Measurements from ENCODE around the gene OPN1SW.

Gene OPN1SW

DNA sequence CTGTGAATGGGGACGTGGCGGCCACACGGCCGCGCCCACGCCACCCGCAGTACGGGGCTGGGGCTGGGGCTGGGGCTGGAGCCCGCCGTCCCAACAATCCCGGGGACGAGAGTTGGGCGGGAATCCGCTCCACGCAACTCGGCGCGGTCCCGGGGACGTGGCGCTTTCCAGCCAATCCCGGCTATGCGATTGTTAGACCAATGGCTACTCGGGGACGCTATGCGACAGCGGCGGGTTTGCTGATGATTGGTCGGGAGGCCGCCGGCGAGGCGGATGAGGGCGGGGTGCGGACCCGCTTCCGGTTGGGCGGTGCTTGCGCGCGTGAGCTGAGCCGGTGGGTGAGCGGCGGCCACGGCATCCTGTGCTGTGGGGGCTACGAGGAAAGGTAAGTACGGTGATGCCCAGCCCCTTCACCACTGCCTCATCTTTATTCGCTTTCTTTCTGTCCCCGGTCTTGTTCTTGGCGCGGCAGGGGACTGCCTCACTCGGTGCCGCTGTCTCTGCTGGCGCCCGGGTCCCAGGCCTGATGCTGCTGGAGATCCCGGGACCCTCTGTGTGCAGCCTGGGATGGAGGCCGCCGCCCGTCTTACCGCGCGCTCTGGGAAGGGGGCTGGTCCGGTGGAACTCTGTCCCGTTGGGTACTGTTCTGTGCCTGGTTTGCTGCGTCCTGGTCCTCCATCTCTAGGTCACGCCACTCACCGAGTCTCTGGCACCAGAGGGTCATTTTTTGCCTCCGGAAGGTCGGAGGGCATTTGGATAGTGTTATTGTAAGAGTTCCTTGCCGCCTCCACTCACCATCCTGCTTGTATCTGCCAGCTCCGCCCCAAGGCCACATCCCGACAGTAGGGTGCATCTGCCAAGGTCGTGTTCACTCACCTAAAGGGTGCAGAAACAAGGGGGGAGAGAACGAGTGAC is 36.3 kb downstream of the OPN1SW start, which contains the start of gene CALU:
CALU (plus strand) TSS at position 312 of the 915 bp plus-strand sequence. CDS start 9,225 bp downstream, outside the sequence.
- Mint-ChIP-seq H3K9me3 (no peaks in the 10 kb centered on the region), H3K27me3 (no peaks in the 10 kb centered on the region), H3K4me3 (peak within 1 kb of the TSS; percentile 98), H3K36me3 (ENCODE audit: low read depth) (peaks cover 34% of the 10 kb centered on the region), H3K4me1 (ENCODE audit: low read depth) (peaks cover 50% of the 10 kb centered on the region), H3K27ac (peak within 1 kb of the TSS; percentile 97)
- peak; percentile 94 for DNase-seq

DNA sequence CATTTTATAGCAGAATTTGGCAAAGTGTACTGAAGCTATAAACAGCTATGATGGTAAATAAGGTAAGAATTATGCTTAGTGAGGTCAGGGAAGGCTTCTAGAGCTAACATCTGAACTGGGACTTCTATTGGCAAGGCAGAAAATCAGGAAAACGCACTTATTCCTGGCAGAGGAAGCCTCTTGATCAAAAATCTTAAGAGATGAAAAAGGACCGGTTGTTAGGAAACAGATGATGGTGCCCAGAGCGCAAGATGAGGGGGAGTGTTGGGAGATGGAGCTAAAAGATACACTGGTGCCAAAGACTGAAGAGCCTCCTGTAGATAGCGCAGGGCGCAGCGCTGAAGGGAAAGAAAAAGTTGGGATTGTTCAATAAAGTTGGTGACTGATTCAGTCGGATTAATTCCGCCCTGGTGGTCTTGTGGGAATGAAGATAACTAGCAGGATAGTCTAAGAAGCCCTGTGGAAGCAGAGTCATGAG is 37.0 kb downstream of the OPN1SW start:
- peak overlapping the region; percentile 98 for H3K4me3 Mint-ChIP-seq
- no peak for DNase-seq
- peak overlapping the region; percentile 97 for H3K27ac Mint-ChIP-seq
- H3K36me3 Mint-ChIP-seq (ENCODE audit: low read depth), result peaks cover 30% of the 10 kb centered on the region
- peaks cover 43% of the 10 kb centered on the region for H3K4me1 Mint-ChIP-seq (ENCODE audit: low read depth)
- no peaks in the 10 kb centered on the region for H3K9me3 Mint-ChIP-seq
- H3K27me3 Mint-ChIP-seq, result no peaks in the 10 kb centered on the region

DNA sequence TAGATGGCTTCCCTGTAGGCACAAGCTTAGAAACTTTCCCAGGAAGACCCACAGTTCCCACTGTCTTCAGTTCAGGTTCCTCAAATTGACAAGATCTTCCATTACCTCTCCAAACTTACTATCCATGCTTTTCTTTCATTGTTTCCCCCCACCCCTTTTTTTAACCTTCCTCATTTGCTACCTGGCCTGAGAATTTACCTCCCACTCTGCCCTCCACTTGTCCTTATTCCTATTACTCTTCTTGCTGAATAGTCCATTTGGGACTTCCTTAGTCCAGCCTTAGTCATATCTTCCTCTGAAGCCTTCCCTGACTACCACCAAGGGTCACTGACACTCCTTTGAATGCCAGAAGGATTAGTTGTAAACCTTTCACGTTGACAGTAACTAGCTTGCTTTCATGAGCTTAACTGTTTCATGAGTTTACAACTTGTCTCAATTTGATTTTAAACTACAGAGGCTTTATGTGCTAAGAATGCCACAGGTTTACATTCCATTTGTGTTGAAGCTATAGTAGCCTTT is 37.7 kb downstream of the OPN1SW start:
- Mint-ChIP-seq H3K27me3 (no peaks in the 10 kb centered on the region), H3K9me3 (no peaks in the 10 kb centered on the region), H3K36me3 (ENCODE audit: low read depth) (peaks cover 26% of the 10 kb centered on the region), H3K27ac (no peak overlapping the region), H3K4me1 (ENCODE audit: low read depth) (peaks cover 38% of the 10 kb centered on the region), H3K4me3 (peak overlapping the region; percentile 98)
- no peak for DNase-seq

DNA sequence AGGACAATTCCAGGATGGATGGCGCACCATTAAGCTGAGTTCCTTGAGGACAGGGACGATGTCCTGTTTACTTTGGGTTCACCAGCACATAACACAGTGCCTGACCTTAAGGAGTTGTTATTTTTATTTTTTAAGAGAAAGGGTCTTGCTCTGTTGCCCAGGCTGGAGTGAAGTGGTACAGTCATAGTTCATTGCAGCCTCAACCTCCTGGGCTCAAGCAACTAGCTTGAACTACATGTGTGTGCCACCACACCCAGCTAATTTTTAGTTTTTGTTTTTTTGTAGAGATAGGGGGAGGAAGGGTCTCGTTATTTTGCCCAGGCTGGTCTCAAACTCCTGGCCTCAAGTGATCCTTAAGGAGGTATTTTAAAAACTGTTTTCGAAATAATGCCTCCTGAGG is 38.2 kb downstream of the OPN1SW start:
- Mint-ChIP-seq H3K4me3 (no peak overlapping the region), H3K27me3 (no peaks in the 10 kb centered on the region), H3K9me3 (no peaks in the 10 kb centered on the region), H3K27ac (no peak overlapping the region), H3K36me3 (ENCODE audit: low read depth) (peaks cover 25% of the 10 kb centered on the region), H3K4me1 (ENCODE audit: low read depth) (peaks cover 36% of the 10 kb centered on the region)
- DNase-seq, result no peak

- Mint-ChIP-seq H3K9me3 (no peaks in the 10 kb centered on the region), H3K36me3 (ENCODE audit: low read depth) (peaks cover 13% of the 10 kb centered on the region), H3K27ac (no peak overlapping the region)
Observed at GRCh38 chr7:128735436-128735835, 40.2 kb downstream of the OPN1SW start.

GRCh38 chr7:128734890-128735289 is 40.7 kb downstream of the OPN1SW start:
- Mint-ChIP-seq H3K4me3 (no peak overlapping the region), H3K36me3 (ENCODE audit: low read depth) (peaks cover 8% of the 10 kb centered on the region), H3K27ac (no peak overlapping the region), H3K9me3 (no peaks in the 10 kb centered on the region), H3K27me3 (peaks cover 7% of the 10 kb centered on the region), H3K4me1 (ENCODE audit: low read depth) (peaks cover 13% of the 10 kb centered on the region)
- DNase-seq, result no peak

More at GRCh38 chr7:128735436-128735835, 40.2 kb downstream of the OPN1SW start:
- H3K4me1 Mint-ChIP-seq (ENCODE audit: low read depth), result peaks cover 18% of the 10 kb centered on the region
- DNase-seq, result no peak
- H3K4me3 Mint-ChIP-seq, result no peak overlapping the region
- peaks cover 7% of the 10 kb centered on the region for H3K27me3 Mint-ChIP-seq

GRCh38 chr7:128733278-128733645 is 42.3 kb downstream of the OPN1SW start:
- DNase-seq, result no peak
- Mint-ChIP-seq H3K27me3 (peaks cover 7% of the 10 kb centered on the region), H3K9me3 (no peaks in the 10 kb centered on the region), H3K4me1 (ENCODE audit: low read depth) (peaks cover 4% of the 10 kb centered on the region), H3K36me3 (ENCODE audit: low read depth) (no peaks in the 10 kb centered on the region), H3K27ac (no peak overlapping the region), H3K4me3 (no peak overlapping the region)

GRCh38 chr7:128732521-128733277 is 42.9 kb downstream of the OPN1SW start:
- DNase-seq, result no peak
- peaks cover 8% of the 10 kb centered on the region for H3K27me3 Mint-ChIP-seq
- H3K9me3 Mint-ChIP-seq, result no peaks in the 10 kb centered on the region
- no peaks in the 10 kb centered on the region for H3K4me1 Mint-ChIP-seq (ENCODE audit: low read depth)
- H3K27ac Mint-ChIP-seq, result no peak overlapping the region
- H3K4me3 Mint-ChIP-seq, result no peak overlapping the region
- H3K36me3 Mint-ChIP-seq (ENCODE audit: low read depth), result no peaks in the 10 kb centered on the region

DNA sequence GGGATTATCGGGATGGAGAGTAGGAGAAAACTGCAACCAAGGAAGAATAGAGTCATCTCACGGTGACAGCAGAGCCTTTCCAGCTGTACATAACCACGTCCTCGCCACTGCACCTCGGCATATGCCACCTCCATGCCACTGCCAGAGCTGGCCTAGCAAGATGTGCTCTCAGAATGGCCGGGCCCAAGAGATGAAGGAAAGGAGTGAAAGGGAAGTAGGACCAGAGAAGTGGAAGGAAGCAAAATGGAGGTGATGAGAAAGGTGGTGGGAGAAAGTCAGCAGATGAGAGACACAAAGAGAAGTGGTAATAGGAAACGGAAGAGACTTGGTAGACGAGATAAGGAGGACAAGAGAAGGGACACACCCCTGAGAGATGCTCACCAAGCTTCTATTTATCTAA is 44.4 kb downstream of the OPN1SW start:
- Mint-ChIP-seq H3K9me3 (no peaks in the 10 kb centered on the region), H3K4me1 (ENCODE audit: low read depth) (no peaks in the 10 kb centered on the region), H3K4me3 (no peak overlapping the region), H3K27me3 (peaks cover 15% of the 10 kb centered on the region), H3K36me3 (ENCODE audit: low read depth) (no peaks in the 10 kb centered on the region), H3K27ac (no peak overlapping the region)
- no peak for DNase-seq

- Mint-ChIP-seq H3K4me3 (no peak overlapping the region), H3K4me1 (ENCODE audit: low read depth) (no peaks in the 10 kb centered on the region), H3K27ac (no peak overlapping the region), H3K27me3 (peaks cover 15% of the 10 kb centered on the region), H3K36me3 (ENCODE audit: low read depth) (no peaks in the 10 kb centered on the region), H3K9me3 (no peaks in the 10 kb centered on the region)
- DNase-seq, result no peak
Observed at GRCh38 chr7:128729494-128729893, 46.1 kb downstream of the OPN1SW start.

DNA sequence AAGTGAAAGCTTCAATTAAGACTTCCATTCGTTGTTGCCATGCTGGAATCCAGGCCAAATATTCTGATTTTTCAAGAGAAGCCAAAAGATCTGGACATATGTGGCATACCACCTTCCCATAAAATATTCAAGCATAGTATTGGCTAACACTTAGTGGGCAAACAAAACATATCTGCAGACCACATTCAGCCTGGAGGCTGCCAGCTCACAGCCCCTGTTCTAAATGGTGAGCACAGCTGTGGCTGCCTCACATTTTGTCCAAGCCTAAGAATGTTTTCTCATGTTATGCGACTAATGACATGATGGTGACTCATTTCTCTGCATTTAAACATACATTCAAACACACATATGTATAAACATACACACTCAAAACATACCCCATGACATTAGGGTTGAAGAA is 47.0 kb downstream of the OPN1SW start:
- no peaks in the 10 kb centered on the region for H3K4me1 Mint-ChIP-seq (ENCODE audit: low read depth)
- no peaks in the 10 kb centered on the region for H3K9me3 Mint-ChIP-seq
- H3K36me3 Mint-ChIP-seq (ENCODE audit: low read depth), result no peaks in the 10 kb centered on the region
- DNase-seq, result no peak
- peaks cover 15% of the 10 kb centered on the region for H3K27me3 Mint-ChIP-seq
- no peak overlapping the region for H3K4me3 Mint-ChIP-seq
- no peak overlapping the region for H3K27ac Mint-ChIP-seq

GRCh38 chr7:128727239-128727638 is 48.4 kb downstream of the OPN1SW start:
- Mint-ChIP-seq H3K9me3 (no peaks in the 10 kb centered on the region), H3K27me3 (peaks cover 15% of the 10 kb centered on the region), H3K4me1 (ENCODE audit: low read depth) (no peaks in the 10 kb centered on the region), H3K27ac (no peak overlapping the region), H3K36me3 (ENCODE audit: low read depth) (no peaks in the 10 kb centered on the region), H3K4me3 (no peak overlapping the region)
- no peak for DNase-seq

DNA sequence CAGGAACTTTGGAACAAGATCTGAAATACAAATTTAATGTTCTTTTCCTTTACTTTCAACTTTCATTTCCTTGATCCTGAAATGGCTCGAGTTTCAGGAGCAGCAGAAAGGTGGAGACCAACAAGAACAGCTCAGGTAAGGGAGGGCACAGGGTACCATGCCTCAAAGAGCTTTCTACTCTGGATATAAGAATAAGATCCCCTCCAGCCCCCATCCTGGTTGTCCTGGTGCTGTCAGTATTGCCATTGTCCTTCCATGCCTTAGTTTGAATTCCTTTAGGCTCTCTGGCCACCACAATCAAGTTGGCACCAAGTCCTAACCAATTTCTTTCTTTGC is 48.9 kb downstream of the OPN1SW start:
- Mint-ChIP-seq H3K4me1 (ENCODE audit: low read depth) (no peaks in the 10 kb centered on the region), H3K27ac (no peak overlapping the region), H3K4me3 (no peak overlapping the region), H3K9me3 (no peaks in the 10 kb centered on the region), H3K36me3 (ENCODE audit: low read depth) (no peaks in the 10 kb centered on the region), H3K27me3 (peaks cover 13% of the 10 kb centered on the region)
- no peak for DNase-seq

- DNase-seq, result no peak
- no peak overlapping the region for H3K4me3 Mint-ChIP-seq
- peaks cover 11% of the 10 kb centered on the region for H3K27me3 Mint-ChIP-seq
Observed at GRCh38 chr7:128726059-128726736, 49.4 kb downstream of the OPN1SW start.

More at GRCh38 chr7:128726059-128726736, 49.4 kb downstream of the OPN1SW start:
- Mint-ChIP-seq H3K4me1 (ENCODE audit: low read depth) (no peaks in the 10 kb centered on the region), H3K27ac (no peak overlapping the region), H3K9me3 (no peaks in the 10 kb centered on the region), H3K36me3 (ENCODE audit: low read depth) (no peaks in the 10 kb centered on the region)
